A673 (cell line): Measurements from ENCODE around the gene HIGD1A. TPM values are rescaled to one million over a fixed set of nuclear protein-coding genes. Genes with fewer than 3 reads are reported as not detected.

Experiments used
- BruUV-seq: library from RNA; stranded (reverse); fragments of 400-500 nt; replicated peaks from 2 replicates; lab custom pipeline; 2021; lab: Mats Ljungman, UMichigan
- CTCF ChIA-PET: fragments of 300-600 bp; sonication (Branson Sonifier 250); formaldehyde crosslinking; loops from one replicate; lab custom pipeline; 2022; ENCODE audit warnings: antibody characterized with exemption; lab: Charles Lee
- POLR2A ChIA-PET: fragments of 300-600 bp; sonication (Branson Sonifier 250); formaldehyde crosslinking; loops from one replicate; lab custom pipeline; 2022; ENCODE audit warnings: antibody characterized with exemption; ENCODE audit not compliant: low non-redundant PET; lab: Charles Lee
- DNase-seq: peaks from one replicate; pipeline ENCODE4 v3.0.0-alpha.2; 2015; ENCODE audit warnings: low spot score
- H3K27ac ChIP-seq: fragments of 200-600 bp; sonication (generic); 2 replicates; pipeline ENCODE4 v1.5.1; 2016; ENCODE audit warnings: mixed run types, low read depth, mild to moderate bottlenecking, mixed read lengths, antibody characterized with exemption, low read length; ENCODE audit not compliant: poor library complexity, severe bottlenecking
- H3K27me3 ChIP-seq: fragments of 200-600 bp; sonication (generic); replicated peaks from 2 replicates; pipeline ENCODE4 v1.6.1; 2017; ENCODE audit warnings: mixed run types, low read depth, mild to moderate bottlenecking, mixed read lengths, antibody characterized with exemption, low read length; ENCODE audit not compliant: insufficient read depth, poor library complexity
- H3K36me3 ChIP-seq: fragments of 200-600 bp; sonication (generic); 2 replicates; pipeline ENCODE4 v1.6.1; 2016; ENCODE audit warnings: mixed run types, mild to moderate bottlenecking, mixed read lengths, antibody characterized with exemption, low read length; ENCODE audit not compliant: insufficient read depth, poor library complexity, severe bottlenecking
- H3K4me1 ChIP-seq: fragments of 200-600 bp; sonication (generic); 2 replicates; pipeline ENCODE4 v1.6.1; 2017; ENCODE audit warnings: mixed run types, mild to moderate bottlenecking, mixed read lengths, antibody characterized with exemption, low read length; ENCODE audit not compliant: insufficient read depth, poor library complexity, severe bottlenecking
- H3K4me3 ChIP-seq: fragments of 200-600 bp; sonication (generic); 2 replicates; pipeline ENCODE4 v1.5.1; 2016; ENCODE audit warnings: low read depth, mixed run types, mild to moderate bottlenecking, mixed read lengths, low read length; ENCODE audit not compliant: poor library complexity, severe bottlenecking
- H3K9me3 ChIP-seq: fragments of 200-600 bp; sonication (generic); 2 replicates; pipeline ENCODE4 v1.6.1; 2016; ENCODE audit warnings: mixed run types, low read depth, mild to moderate bottlenecking, mixed read lengths, antibody characterized with exemption, low read length; ENCODE audit not compliant: poor library complexity, severe bottlenecking
- CTCF ChIP-seq: fragments of 300-800, 200-600 bp; sonication (generic); conservative IDR thresholded peaks from 2 replicates; pipeline ENCODE4 v1.5.1; 2017; ENCODE audit warnings: low read depth, mild to moderate bottlenecking, antibody characterized with exemption, low read length, moderate library complexity, mixed read lengths
- EZH2 ChIP-seq: fragments of 200-600 bp; sonication (generic); IDR thresholded peaks from 2 replicates; pipeline ENCODE4 v1.6.1; 2017; ENCODE audit warnings: borderline replicate concordance, low read depth, mild to moderate bottlenecking, mixed read lengths, antibody characterized with exemption, low read length; ENCODE audit not compliant: poor library complexity, severe bottlenecking
- intact Hi-C: fragments of 100-400 bp; cut with micrococcal nuclease; formaldehyde crosslinking; loops from one replicate; pipeline ENCODE4 v1.10.0; 2022; ENCODE audit not compliant: unreplicated experiment
- total RNA-seq: library from RNA; stranded (reverse); gene quantifications from 2 replicates; pipeline ENCODE4 v1.2.3, GENCODE V29; 2021

Gene HIGD1A
- total RNA-seq, 1 experiment from 2014 or later, result 50.6 TPM

- intact Hi-C loops, result no loop called here
Observed at GRCh38 chr3:42827023-42827422, 22.7 kb upstream of the HIGD1A start.

GRCh38 chr3:42826141-42826540 is 21.9 kb upstream of the HIGD1A start:
- BruUV-seq, result no TSS peak
- no peak overlapping the region for H3K27ac ChIP-seq
- no peaks in the 10 kb centered on the region for H3K36me3 ChIP-seq
- DNase-seq, result no peak
- H3K4me3 ChIP-seq, result no peak overlapping the region
- H3K27me3 ChIP-seq, result no peaks in the 10 kb centered on the region
- intact Hi-C loops, result no loop called here
- no peaks in the 10 kb centered on the region for H3K9me3 ChIP-seq
- ChIA-PET POLR2A (no interaction called here), CTCF (no interaction called here)
- no peak for TF ChIP-seq CTCF
- no peak for TF ChIP-seq EZH2
- H3K4me1 ChIP-seq, result no peaks in the 10 kb centered on the region

More at GRCh38 chr3:42827023-42827422, 22.7 kb upstream of the HIGD1A start:
- POLR2A ChIA-PET, result no interaction called here
- no peak for TF ChIP-seq EZH2
- no peak for TF ChIP-seq CTCF
- H3K4me3 ChIP-seq, result no peak overlapping the region
- no peaks in the 10 kb centered on the region for H3K27me3 ChIP-seq
- DNase-seq, result no peak
- no peaks in the 10 kb centered on the region for H3K9me3 ChIP-seq
- no peak overlapping the region for H3K27ac ChIP-seq
- BruUV-seq, result no TSS peak
- no peaks in the 10 kb centered on the region for H3K36me3 ChIP-seq
- H3K4me1 ChIP-seq, result no peaks in the 10 kb centered on the region
- CTCF ChIA-PET, result no interaction called here

- no peak for TF ChIP-seq CTCF
- no peak for TF ChIP-seq EZH2
- H3K27ac ChIP-seq, result no peak overlapping the region
- no peaks in the 10 kb centered on the region for H3K4me1 ChIP-seq
- no peaks in the 10 kb centered on the region for H3K36me3 ChIP-seq
- no TSS peak for BruUV-seq
- no peak for DNase-seq
- POLR2A ChIA-PET, result no interaction called here
- CTCF ChIA-PET, result no interaction called here
- H3K9me3 ChIP-seq, result no peaks in the 10 kb centered on the region
- intact Hi-C loops, result no loop called here
- H3K4me3 ChIP-seq, result no peak overlapping the region
- no peaks in the 10 kb centered on the region for H3K27me3 ChIP-seq
Observed at GRCh38 chr3:42823351-42823750, 19.1 kb upstream of the HIGD1A start.
